MCF 10A (cell line): Measurements from ENCODE around the gene TRAPPC6A. TPM values are rescaled to one million over a fixed set of nuclear protein-coding genes. Genes with fewer than 3 reads are reported as not detected.
A peak's percentile ranks its signal among the peaks of the same experiment; 100 is the strongest.

Experiments used
- BruUV-seq: library from RNA; stranded (reverse); fragments of 400-500 nt; replicated peaks from 2 replicates; lab custom pipeline; 2021; lab: Mats Ljungman, UMichigan
- CTCF ChIA-PET: fragments of 300-600 bp; sonication (Branson Sonifier 250); formaldehyde crosslinking; extraction: SDS; loops from one replicate; lab custom pipeline; 2021; ENCODE audit warnings: antibody characterized with exemption, inconsistent platforms; lab: Yijun Ruan, JAX
- POLR2A ChIA-PET: fragments of 300-600, 350-650 bp; sonication (Branson Sonifier 250); formaldehyde crosslinking; extraction: SDS; loops from one replicate; lab custom pipeline; 2020; ENCODE audit warnings: antibody characterized with exemption, inconsistent platforms; lab: Yijun Ruan, JAX
- DNase-seq: peaks from one replicate; pipeline ENCODE4 v3.0.0-alpha.2; 2018; ENCODE audit not compliant: unreplicated experiment
- H3K27ac Mint-ChIP-seq: one replicate; pipeline ENCODE4 v1.8.0; 2022; ENCODE audit warnings: mild to moderate bottlenecking, low read depth, mixed read lengths; ENCODE audit not compliant: unreplicated experiment
- H3K27me3 Mint-ChIP-seq: one replicate; pipeline ENCODE4 v1.8.0; 2022; ENCODE audit warnings: mixed read lengths; ENCODE audit not compliant: insufficient read depth, unreplicated experiment
- H3K36me3 Mint-ChIP-seq: one replicate; pipeline ENCODE4 v1.8.0; 2022; ENCODE audit warnings: mild to moderate bottlenecking, moderate library complexity, mixed read lengths; ENCODE audit not compliant: insufficient read depth, unreplicated experiment
- H3K4me1 Mint-ChIP-seq: one replicate; pipeline ENCODE4 v1.8.0; 2022; ENCODE audit warnings: mixed read lengths; ENCODE audit not compliant: insufficient read depth, unreplicated experiment
- H3K4me3 Mint-ChIP-seq: one replicate; pipeline ENCODE4 v1.8.0; 2022; ENCODE audit warnings: mild to moderate bottlenecking, moderate library complexity, mixed read lengths; ENCODE audit not compliant: unreplicated experiment
- H3K9me3 Mint-ChIP-seq: one replicate; pipeline ENCODE4 v1.8.0; 2022; ENCODE audit warnings: mixed read lengths; ENCODE audit not compliant: unreplicated experiment
- CTCF ChIP-seq: fragments of 200-600 bp; IDR thresholded peaks from one replicate; pipeline ENCODE4 v1.8.0; 2022; ENCODE audit warnings: antibody characterized with exemption, mild to moderate bottlenecking; ENCODE audit not compliant: unreplicated experiment
- intact Hi-C: fragments of 100-400 bp; cut with micrococcal nuclease; formaldehyde crosslinking; loops from 2 replicates; pipeline ENCODE4 v1.14.1; 2022
- total RNA-seq: library from RNA; stranded (reverse); gene quantifications from 2 replicates; pipeline ENCODE4 v1.2.3, GENCODE V29; 2022

TRAPPC6A gene
- total RNA-seq, 1 experiment from 2014 or later = 14.4 TPM

- intact Hi-C loops = loop anchor here (1.0 to 5.0 kb wide), 2 partner anchors 85 to 176 kb away; partner anchors contain the start of gene EXOC3L2
- DNase-seq = no peak
- POLR2A ChIA-PET = interaction anchor here (0.7 to 4.2 kb wide), 3 partner anchors 16 to 85 kb away, joined by 4 to 47 read pairs (median 11); partner anchors contain the start of genes BLOC1S3 and TRAPPC6A
Measured at GRCh38 chr19:45161738-45162607, 16.1 kb downstream of the TRAPPC6A start.

GRCh38 chr19:45160870-45161737, 16.9 kb downstream of the TRAPPC6A start, which contains the start of gene NKPD1:
TSS of gene NKPD1 (minus strand) at chr19:45160982. CDS start at chr19:45160150, 832 bp downstream.
- intact Hi-C loops = loop anchor here (5.0 kb wide), 1 partner anchor 86 kb away; the partner anchor contains the start of gene EXOC3L2
- no peak for DNase-seq

More at GRCh38 chr19:45161738-45162607, 16.1 kb downstream of the TRAPPC6A start:
- Mint-ChIP-seq H3K27ac (no peak overlapping the region), H3K4me1 (peaks cover 27% of the 10 kb centered on the region), H3K27me3 (no peaks in the 10 kb centered on the region), H3K36me3 (no peaks in the 10 kb centered on the region), H3K4me3 (no peak overlapping the region), H3K9me3 (no peaks in the 10 kb centered on the region)
- peak; percentile 24 for TF ChIP-seq CTCF
- CTCF ChIA-PET = interaction anchor here (0.6 to 1.4 kb wide), 5 partner anchors 16 to 351 kb away, joined by 3 to 5 read pairs (median 3); partner anchors contain the start of gene TRAPPC6A
- no TSS peak for BruUV-seq

GRCh38 chr19:45159971-45160324, 18.1 kb downstream of the TRAPPC6A start:
- intact Hi-C loops = loop anchor here (5.0 kb wide), 1 partner anchor 87 kb away; the partner anchor contains the start of gene EXOC3L2

More at GRCh38 chr19:45160870-45161737, 16.9 kb downstream of the TRAPPC6A start, which contains the start of gene NKPD1:
- Mint-ChIP-seq H3K36me3 (no peaks in the 10 kb centered on the region), H3K27me3 (no peaks in the 10 kb centered on the region), H3K27ac (no peak within 1 kb of the TSS), H3K4me1 (peaks cover 27% of the 10 kb centered on the region), H3K9me3 (no peaks in the 10 kb centered on the region), H3K4me3 (no peak within 1 kb of the TSS)
- ChIA-PET CTCF (interaction anchor here (0.6 to 0.8 kb wide), 2 partner anchors 12 to 30 kb away, joined by 3 to 4 read pairs; no protein-coding TSS in a partner anchor), POLR2A (interaction anchor here (0.7 to 2.5 kb wide), 2 partner anchors 17 to 122 kb away, joined by 3 to 11 read pairs; partner anchors contain the start of genes BLOC1S3, CLASRP and TRAPPC6A)
- TF ChIP-seq CTCF = no peak
- no TSS peak for BruUV-seq

More at GRCh38 chr19:45159971-45160324, 18.1 kb downstream of the TRAPPC6A start:
- Mint-ChIP-seq H3K27ac (no peak overlapping the region), H3K36me3 (peaks cover 5% of the 10 kb centered on the region), H3K4me1 (peaks cover 22% of the 10 kb centered on the region), H3K4me3 (no peak overlapping the region), H3K27me3 (no peaks in the 10 kb centered on the region), H3K9me3 (no peaks in the 10 kb centered on the region)
- TF ChIP-seq CTCF = no peak
- CTCF ChIA-PET = interaction anchor here (0.8 kb wide), 1 partner anchor 11 kb away, joined by 3 read pairs; no protein-coding TSS in a partner anchor
- no TSS peak for BruUV-seq
- POLR2A ChIA-PET = interaction anchor here (0.6 to 2.5 kb wide), 3 partner anchors 18 to 127 kb away, joined by 3 to 11 read pairs (median 3); partner anchors contain the start of genes BLOC1S3, CLASRP and TRAPPC6A
- DNase-seq = no peak
